DOHH2 (cell line): Measurements from ENCODE around the gene CCDC30.

ENCODE experiments used
- EZH2phosphoT487 ChIP-seq: fragments of 200-600 bp; sonication (generic); IDR thresholded peaks from 2 replicates; pipeline ENCODE4 v1.6.1; 2017; ENCODE audit warnings: borderline replicate concordance, mild to moderate bottlenecking, antibody characterized with exemption, low read length, moderate library complexity, mixed read lengths
- TF ChIP-seq, protein P1 (sequence below): fragments of 200-600 bp; sonication (generic); IDR thresholded peaks from one replicate; pipeline ENCODE4 v1.5.1; 2014; ENCODE audit warnings: antibody characterized with exemption, mild to moderate bottlenecking, low read depth, low read length; ENCODE audit not compliant: poor library complexity, severe bottlenecking

DNA sequence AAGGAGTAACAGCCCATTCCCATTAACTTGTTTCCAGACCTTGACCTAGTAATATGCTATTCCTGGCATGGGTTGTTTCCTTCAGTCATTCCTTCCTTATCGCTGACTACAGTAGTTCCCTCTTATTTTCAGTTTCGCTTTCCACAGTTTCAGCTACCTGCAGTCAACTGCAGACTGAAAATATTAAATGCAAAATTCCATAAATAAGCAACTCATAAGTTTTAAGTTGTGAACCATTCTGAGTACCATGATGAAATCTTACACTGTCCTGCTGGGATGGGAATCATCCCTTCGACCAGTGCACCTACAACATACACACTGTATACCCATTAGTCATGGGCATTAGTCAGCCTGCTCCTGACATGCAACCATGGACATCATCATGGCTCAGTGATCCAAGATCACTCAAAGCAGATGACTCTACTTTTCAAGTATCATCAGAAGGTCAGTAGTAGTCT lies 66.7 kb downstream of the CCDC30 start:
- TF ChIP-seq, protein P1, sequence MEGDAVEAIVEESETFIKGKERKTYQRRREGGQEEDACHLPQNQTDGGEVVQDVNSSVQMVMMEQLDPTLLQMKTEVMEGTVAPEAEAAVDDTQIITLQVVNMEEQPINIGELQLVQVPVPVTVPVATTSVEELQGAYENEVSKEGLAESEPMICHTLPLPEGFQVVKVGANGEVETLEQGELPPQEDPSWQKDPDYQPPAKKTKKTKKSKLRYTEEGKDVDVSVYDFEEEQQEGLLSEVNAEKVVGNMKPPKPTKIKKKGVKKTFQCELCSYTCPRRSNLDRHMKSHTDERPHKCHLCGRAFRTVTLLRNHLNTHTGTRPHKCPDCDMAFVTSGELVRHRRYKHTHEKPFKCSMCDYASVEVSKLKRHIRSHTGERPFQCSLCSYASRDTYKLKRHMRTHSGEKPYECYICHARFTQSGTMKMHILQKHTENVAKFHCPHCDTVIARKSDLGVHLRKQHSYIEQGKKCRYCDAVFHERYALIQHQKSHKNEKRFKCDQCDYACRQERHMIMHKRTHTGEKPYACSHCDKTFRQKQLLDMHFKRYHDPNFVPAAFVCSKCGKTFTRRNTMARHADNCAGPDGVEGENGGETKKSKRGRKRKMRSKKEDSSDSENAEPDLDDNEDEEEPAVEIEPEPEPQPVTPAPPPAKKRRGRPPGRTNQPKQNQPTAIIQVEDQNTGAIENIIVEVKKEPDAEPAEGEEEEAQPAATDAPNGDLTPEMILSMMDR = no peak
- TF ChIP-seq EZH2phosphoT487 = no peak
